Nephron (organoid): ENCODE data around the gene ELOB.

Experiments used
- H3K27ac Mint-ChIP-seq, 3 experiments: 2 replicates each; pipeline ENCODE4 v1.8.0; 2020; ENCODE audit warnings: mixed read lengths in 3 of 3, mild to moderate bottlenecking in 2 of 3, moderate library complexity in 1 of 3
- H3K27me3 Mint-ChIP-seq: 2 replicates; pipeline ENCODE4 v1.8.0; 2021; ENCODE audit warnings: low read depth, mild to moderate bottlenecking, moderate library complexity, mixed read lengths
- H3K36me3 Mint-ChIP-seq: 2 replicates; pipeline ENCODE4 v1.8.0; 2020; ENCODE audit warnings: low read depth, mixed read lengths
- H3K4me1 Mint-ChIP-seq: 2 replicates; pipeline ENCODE4 v1.8.0; 2020; ENCODE audit warnings: mixed read lengths
- H3K4me3 Mint-ChIP-seq, 3 experiments: 2 replicates each; pipeline ENCODE4 v1.8.0; 2020; ENCODE audit warnings: mild to moderate bottlenecking in 3 of 3, mixed read lengths in 3 of 3, moderate library complexity in 2 of 3
- H3K9me3 Mint-ChIP-seq: 2 replicates; pipeline ENCODE4 v1.8.0; 2020; ENCODE audit warnings: mixed read lengths
- CTCF ChIP-seq, 3 experiments: fragments of 200-600 bp; sonication (generic); IDR thresholded peaks; one replicate each; pipeline ENCODE4 v1.5.0; 2021; ENCODE audit warnings: antibody characterized with exemption in 3 of 3; ENCODE audit not compliant: unreplicated experiment in 3 of 3

The ELOB gene

GRCh38 chr16:2764718-2765117 lies 12.4 kb downstream of the ELOB start:
- Mint-ChIP-seq H3K4me3 (no peak overlapping the region), H3K27me3 (no peaks in the 10 kb centered on the region), H3K27ac (no peak overlapping the region), H3K4me1 (peaks cover 6% of the 10 kb centered on the region), H3K36me3 (peaks cover 100% of the 10 kb centered on the region), H3K9me3 (peaks cover 35% of the 10 kb centered on the region)
- no peak for TF ChIP-seq CTCF (IDR thresholded peaks at IDR 0.05; ENCODE audit: unreplicated experiment in 3 of 3)

GRCh38 chr16:2763173-2763572 lies 13.9 kb downstream of the ELOB start:
- no peak overlapping the region for H3K27ac Mint-ChIP-seq
- no peaks in the 10 kb centered on the region for H3K4me1 Mint-ChIP-seq
- H3K9me3 Mint-ChIP-seq: peaks cover 40% of the 10 kb centered on the region
- H3K4me3 Mint-ChIP-seq: no peak overlapping the region
- peaks cover 100% of the 10 kb centered on the region for H3K36me3 Mint-ChIP-seq
- no peaks in the 10 kb centered on the region for H3K27me3 Mint-ChIP-seq
- no peak for TF ChIP-seq CTCF (IDR thresholded peaks at IDR 0.05; ENCODE audit: unreplicated experiment in 3 of 3)

GRCh38 chr16:2762711-2763110 lies 14.4 kb downstream of the ELOB start:
- no peak overlapping the region for H3K4me3 Mint-ChIP-seq
- H3K27me3 Mint-ChIP-seq: no peaks in the 10 kb centered on the region
- no peak overlapping the region for H3K27ac Mint-ChIP-seq
- peaks cover under 1% of the 10 kb centered on the region for H3K4me1 Mint-ChIP-seq
- H3K36me3 Mint-ChIP-seq: peaks cover 100% of the 10 kb centered on the region
- H3K9me3 Mint-ChIP-seq: peaks cover 40% of the 10 kb centered on the region
- TF ChIP-seq CTCF (IDR thresholded peaks at IDR 0.05; ENCODE audit: unreplicated experiment in 3 of 3): no peak

- peaks cover 100% of the 10 kb centered on the region for H3K36me3 Mint-ChIP-seq
- H3K4me1 Mint-ChIP-seq: peaks cover 5% of the 10 kb centered on the region
- no peak overlapping the region for H3K27ac Mint-ChIP-seq
- TF ChIP-seq CTCF (IDR thresholded peaks at IDR 0.05; ENCODE audit: unreplicated experiment in 3 of 3): no peak
- H3K9me3 Mint-ChIP-seq: peaks cover 40% of the 10 kb centered on the region
- no peak overlapping the region for H3K4me3 Mint-ChIP-seq
- no peaks in the 10 kb centered on the region for H3K27me3 Mint-ChIP-seq
These were observed 15.0 kb downstream of the ELOB start for GRCh38 chr16:2761886-2762583.

- Mint-ChIP-seq H3K4me1 (peaks cover 11% of the 10 kb centered on the region), H3K4me3 (no peak overlapping the region), H3K27ac (no peak overlapping the region), H3K9me3 (peaks cover 37% of the 10 kb centered on the region), H3K27me3 (no peaks in the 10 kb centered on the region), H3K36me3 (peaks cover 100% of the 10 kb centered on the region)
- no peak for TF ChIP-seq CTCF (IDR thresholded peaks at IDR 0.05; ENCODE audit: unreplicated experiment in 3 of 3)
These were observed 15.6 kb downstream of the ELOB start for GRCh38 chr16:2761472-2761871.

GRCh38 chr16:2757344-2757743 lies 19.7 kb downstream of the ELOB start:
- H3K4me1 Mint-ChIP-seq: peaks cover 37% of the 10 kb centered on the region
- peak overlapping the region; percentile 11 to 59 (median 54) for H3K4me3 Mint-ChIP-seq
- H3K9me3 Mint-ChIP-seq: peaks cover 19% of the 10 kb centered on the region
- H3K27me3 Mint-ChIP-seq: no peaks in the 10 kb centered on the region
- peak overlapping the region in 1 of 3 experiments; percentile 31 for H3K27ac Mint-ChIP-seq
- peaks cover 83% of the 10 kb centered on the region for H3K36me3 Mint-ChIP-seq
- TF ChIP-seq CTCF (IDR thresholded peaks at IDR 0.05; ENCODE audit: unreplicated experiment in 3 of 3): no peak
